SK-N-SH (cell line): ENCODE results near the gene PLAAT4. TPM values are rescaled to one million over a fixed set of nuclear protein-coding genes. Genes with fewer than 3 reads are reported as not detected.

ENCODE experiments used
- CTCF ChIA-PET: fragments of 300-600, 350-600 bp; formaldehyde crosslinking; extraction: SDS; loops from one replicate; lab custom pipeline; 2021; lab: Yijun Ruan, JAX
- POLR2A ChIA-PET: fragments of 350-600 bp; sonication (Branson Sonifier 250); formaldehyde crosslinking; extraction: SDS; loops from one replicate; lab custom pipeline; 2020; ENCODE audit warnings: antibody characterized with exemption, inconsistent platforms; lab: Yijun Ruan, JAX
- DNase-seq: peaks from one replicate; pipeline ENCODE4 v3.0.0; 2012
- H2AFZ ChIP-seq: fragments of 200-600 bp; sonication (generic); 2 replicates; pipeline ENCODE4 v1.8.1; 2016; ENCODE audit warnings: antibody characterized with exemption, mild to moderate bottlenecking, low read depth
- H3F3A ChIP-seq: fragments of 200-600 bp; sonication (generic); replicated peaks from 2 replicates; pipeline ENCODE3; 2016; ENCODE audit warnings: antibody characterized with exemption, mild to moderate bottlenecking; ENCODE audit not compliant: insufficient read depth
- H3K27ac ChIP-seq, 2 experiments: fragments of 200-500 bp in 1 of 2; fragments of 200-600 bp in 1 of 2; sonication (Bioruptor generic) in 1 of 2; sonication (generic), shearing (Covaris generic) in 1 of 2; 2 replicates each; pipeline versions ENCODE4 v1.5.1 to v1.6.1; 2014 to 2016; ENCODE audit warnings: low read depth in 2 of 2, inconsistent platforms in 1 of 2, low read length in 1 of 2, mild to moderate bottlenecking in 1 of 2, mixed read lengths in 1 of 2
- H3K27me3 ChIP-seq: fragments of 200-600 bp; sonication (generic), shearing (Covaris generic); 2 replicates; pipeline ENCODE4 v1.6.1; 2016; ENCODE audit warnings: mixed run types; ENCODE audit not compliant: insufficient read depth
- H3K36me3 ChIP-seq, 2 experiments: fragments of 200-500 bp in 1 of 2; fragments of 200-600 bp in 1 of 2; sonication (Bioruptor generic) in 1 of 2; sonication (generic) in 1 of 2; replicated peaks in 1 of 2; 2 replicates each; pipeline versions ENCODE3 to v1.5.1; 2014 to 2016; ENCODE audit warnings: low read length in 1 of 2, mild to moderate bottlenecking in 1 of 2; ENCODE audit not compliant: insufficient read depth in 2 of 2, control insufficient read depth in 1 of 2
- H3K4me1 ChIP-seq, 2 experiments: fragments of 200-500 bp in 1 of 2; fragments of 200-600 bp in 1 of 2; sonication (Bioruptor generic) in 1 of 2; sonication (generic), shearing (Covaris generic) in 1 of 2; 2 replicates each; pipeline versions ENCODE4 v1.5.1 to v1.6.1; 2014 to 2016; ENCODE audit warnings: low read depth in 1 of 2, low read length in 1 of 2, mixed run types in 1 of 2; ENCODE audit not compliant: insufficient read depth in 2 of 2, control insufficient read depth in 1 of 2
- H3K4me2 ChIP-seq: fragments of 200-600 bp; sonication (generic), shearing (Covaris generic); 2 replicates; pipeline ENCODE4 v1.6.1; 2017; ENCODE audit warnings: mixed run types
- H3K4me3 ChIP-seq, 2 experiments: fragments of 200-500 bp in 1 of 2; fragments of 200-600 bp in 1 of 2; sonication (Bioruptor generic) in 1 of 2; sonication (generic), shearing (Covaris generic) in 1 of 2; 2 replicates each; pipeline versions ENCODE4 v1.5.1 to v1.8.1; 2014 to 2016; ENCODE audit warnings: low read depth in 2 of 2, inconsistent platforms in 1 of 2, low read length in 1 of 2, mild to moderate bottlenecking in 1 of 2, mixed read lengths in 1 of 2, moderate library complexity in 1 of 2
- H3K79me2 ChIP-seq: fragments of 200-600 bp; sonication (generic); 2 replicates; pipeline ENCODE4 v1.8.1; 2017; ENCODE audit warnings: mild to moderate bottlenecking; ENCODE audit not compliant: insufficient read depth
- H3K9ac ChIP-seq: fragments of 200-600 bp; sonication (generic); 2 replicates; pipeline ENCODE4 v1.6.1; 2017; ENCODE audit warnings: mixed run types
- H3K9me2 ChIP-seq: fragments of 200-600 bp; sonication (generic); 2 replicates; pipeline ENCODE4 v1.6.1; 2017; ENCODE audit warnings: mixed run types
- H3K9me3 ChIP-seq: fragments of 200-600 bp; sonication (generic); 2 replicates; pipeline ENCODE4 v1.6.1; 2017; ENCODE audit warnings: mixed run types, mild to moderate bottlenecking, moderate library complexity
- H4K20me1 ChIP-seq: fragments of 200-600 bp; sonication (generic); 2 replicates; pipeline ENCODE4 v1.6.1; 2017; ENCODE audit warnings: mild to moderate bottlenecking, mixed run types; ENCODE audit not compliant: insufficient read depth
- FOSL2 ChIP-seq: IDR thresholded peaks from 2 replicates; pipeline ENCODE4 v1.4.0; 2012; ENCODE audit warnings: low read depth, mild to moderate bottlenecking, moderate library complexity, borderline replicate concordance
- JUND ChIP-seq: IDR thresholded peaks from 2 replicates; pipeline ENCODE4 v1.4.0; 2012
- MEF2A ChIP-seq: IDR thresholded peaks from 2 replicates; pipeline ENCODE4 v1.4.0; 2012; ENCODE audit warnings: low read depth, borderline replicate concordance
- MXI1 ChIP-seq: IDR thresholded peaks from 2 replicates; pipeline ENCODE4 v1.6.1; 2012; ENCODE audit warnings: mild to moderate bottlenecking, low read depth, low read length, improper control_type of control experiment
- POLR2AphosphoS5 ChIP-seq: IDR thresholded peaks from 2 replicates; pipeline ENCODE4 v1.6.1; 2012; ENCODE audit warnings: low read depth, low read length
- RAD21 ChIP-seq: IDR thresholded peaks from 2 replicates; pipeline ENCODE4 v1.6.1; 2012; ENCODE audit warnings: mild to moderate bottlenecking, low read length
- TCF12 ChIP-seq: IDR thresholded peaks from 2 replicates; pipeline ENCODE4 v1.4.0; 2012
- WGBS: methylation state at CpG from one replicate; pipeline ENCODE4 v1.1.6; 2017; ENCODE audit warnings: low lambda C conversion rate; 5-methylcytosine and 5-hydroxymethylcytosine counted together
- polyA plus RNA-seq, 3 experiments: library from polyadenylated mRNA; depleted of rRNA; stranded (reverse); fragments of >200 nt; gene quantifications; 2 replicates each; pipeline ENCODE4 v1.2.3, GENCODE V29; 2012
- TF ChIP-seq, protein P1 (sequence below): fragments of 150-350 bp; IDR thresholded peaks from 2 replicates; pipeline ENCODE4 v1.6.1; 2017; ENCODE audit warnings: antibody characterized with exemption, low read length, low read depth, borderline replicate concordance

The PLAAT4 gene
- polyA plus RNA-seq, 1 of the 3 experiments (the other 2 are of a cell fraction), result 5.6 TPM

DNA sequence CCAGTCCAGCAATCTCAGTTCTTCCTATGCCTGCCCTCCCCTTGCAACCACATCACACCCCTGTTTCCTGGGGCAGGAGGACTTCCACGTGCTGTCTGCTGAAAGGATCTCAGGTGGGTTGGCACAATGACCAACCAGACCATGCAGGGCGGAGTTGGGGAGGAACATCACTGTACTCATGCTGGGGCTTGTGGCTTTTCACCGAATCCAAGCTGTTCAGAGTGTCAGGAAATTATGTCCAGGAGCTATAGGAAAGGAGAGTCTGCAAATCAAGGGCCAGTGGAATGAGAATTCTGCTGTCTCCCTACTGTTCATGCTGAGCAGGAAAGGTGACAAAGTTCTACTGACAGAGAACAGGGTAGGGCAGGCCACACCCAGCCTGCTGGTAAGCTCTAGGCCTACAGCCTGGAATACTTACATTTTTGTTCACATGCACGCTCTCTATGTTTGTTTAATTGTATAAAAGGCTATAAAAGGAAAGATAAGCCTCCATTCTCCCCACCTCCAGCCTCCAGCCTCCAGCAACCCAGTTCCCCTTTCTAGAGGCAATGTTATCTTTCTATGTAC, 28.3 kb downstream of the PLAAT4 start:
- TF ChIP-seq, protein P1, sequence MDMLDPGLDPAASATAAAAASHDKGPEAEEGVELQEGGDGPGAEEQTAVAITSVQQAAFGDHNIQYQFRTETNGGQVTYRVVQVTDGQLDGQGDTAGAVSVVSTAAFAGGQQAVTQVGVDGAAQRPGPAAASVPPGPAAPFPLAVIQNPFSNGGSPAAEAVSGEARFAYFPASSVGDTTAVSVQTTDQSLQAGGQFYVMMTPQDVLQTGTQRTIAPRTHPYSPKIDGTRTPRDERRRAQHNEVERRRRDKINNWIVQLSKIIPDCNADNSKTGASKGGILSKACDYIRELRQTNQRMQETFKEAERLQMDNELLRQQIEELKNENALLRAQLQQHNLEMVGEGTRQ, result no peak
- TF ChIP-seq, all 33 proteins: peak for 0
- POLR2A ChIA-PET, result no interaction called here
- H3K4me1 ChIP-seq, result peaks cover 5% of the 10 kb centered on the region in 2 experiments; a peak in 2 of 4 replicates
- peaks cover 3% of the 10 kb centered on the region for H3F3A ChIP-seq
- no peaks in the 10 kb centered on the region for H3K9me3 ChIP-seq
- no peaks in the 10 kb centered on the region for H4K20me1 ChIP-seq
- no peak overlapping the region for H2AFZ ChIP-seq
- H3K79me2 ChIP-seq, result no peaks in the 10 kb centered on the region
- no peak overlapping the region for H3K4me3 ChIP-seq
- WGBS, result 74% methylated on average over 4 of the region's 4 CpGs
- no peak for DNase-seq
- H3K4me2 ChIP-seq, result no peak overlapping the region
- no peaks in the 10 kb centered on the region for H3K9me2 ChIP-seq
- H3K9ac ChIP-seq, result no peak overlapping the region
- no peak overlapping the region for H3K27ac ChIP-seq
- no peaks in the 10 kb centered on the region for H3K36me3 ChIP-seq
- CTCF ChIA-PET, result no interaction called here
- H3K27me3 ChIP-seq, result no peaks in the 10 kb centered on the region

DNA sequence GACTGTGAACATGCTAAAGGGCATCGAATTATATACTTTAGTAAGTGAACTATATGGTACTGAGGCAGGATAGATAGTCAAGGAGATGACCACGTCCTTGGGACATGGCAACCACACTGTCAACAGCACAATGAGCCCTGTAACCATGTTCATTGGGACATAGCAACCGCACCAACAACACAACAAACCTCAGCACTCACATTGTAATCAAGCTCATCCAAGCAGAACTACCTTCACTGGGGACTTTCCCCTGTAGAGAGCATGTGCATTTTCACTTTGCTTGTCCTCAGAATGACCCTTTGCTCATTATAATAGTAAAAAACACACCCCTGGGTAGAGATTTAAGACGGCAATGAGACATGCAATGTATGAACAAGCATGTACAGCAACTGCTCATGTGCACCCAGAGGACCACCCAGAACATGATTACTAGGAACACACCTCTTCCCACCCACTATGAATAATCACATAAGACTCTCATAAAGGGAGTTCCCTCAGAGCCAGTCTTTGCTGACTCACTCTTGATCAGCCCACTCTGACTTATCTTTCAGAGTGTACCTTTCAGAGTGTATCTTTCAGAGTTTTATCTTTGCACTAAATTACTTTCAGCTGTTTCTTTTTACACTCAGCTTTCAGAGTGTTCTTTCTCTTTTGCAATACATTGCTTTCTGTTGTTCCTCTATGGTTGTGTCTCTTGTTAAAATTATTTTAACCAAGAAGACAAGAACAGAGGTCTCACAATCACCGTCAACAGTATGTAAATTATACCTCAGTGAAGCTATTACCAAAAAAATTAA, 30.6 kb downstream of the PLAAT4 start:
- no peak for DNase-seq
- 47% methylated on average over 5 of the region's 5 CpGs for WGBS
- TF ChIP-seq POLR2AphosphoS5 (peak; percentile 45; the same call in 1 of the 2 replicates), TCF12 (peak; percentile 72), MEF2A (no peak), JUND (peak; percentile 77), FOSL2 (peak; percentile 79), RAD21 (no peak), MXI1 (no peak)
- TF ChIP-seq, protein P1, result no peak
- TF ChIP-seq, all 33 proteins: peak for 4
- peaks cover 3% of the 10 kb centered on the region for H3F3A ChIP-seq
- CTCF ChIA-PET, result interaction anchor here (1.1 to 1.2 kb wide), 2 partner anchors 69 to 72 kb away, joined by 4 read pairs; no protein-coding TSS in a partner anchor
- no peaks in the 10 kb centered on the region for H3K27me3 ChIP-seq
- H3K9me2 ChIP-seq, result no peaks in the 10 kb centered on the region
- H2AFZ ChIP-seq, result 0 out of 2 replicates have a peak overlapping the region, but pooled peaks have one; percentile 10
- H3K4me2 ChIP-seq, result peak overlapping the region; percentile 2; the same call in 1 of the 2 replicates
- H4K20me1 ChIP-seq, result no peaks in the 10 kb centered on the region
- H3K4me3 ChIP-seq, result no peak overlapping the region
- no peaks in the 10 kb centered on the region for H3K9me3 ChIP-seq
- H3K79me2 ChIP-seq, result no peaks in the 10 kb centered on the region
- H3K9ac ChIP-seq, result no peak overlapping the region
- H3K27ac ChIP-seq, result peak overlapping the region in 1 of 2 experiments; percentile 43; a peak in 2 of 4 replicates
- peaks cover 0 to 5% of the 10 kb centered on the region in 2 experiments; a peak in 1 of 4 replicates for H3K4me1 ChIP-seq
- POLR2A ChIA-PET, result no interaction called here
- H3K36me3 ChIP-seq, result no peaks in the 10 kb centered on the region
